IPS-11a (cell line): ENCODE measurements around the gene CNRIP1.
"Not testable (repeated sequence)": the region's sequence is repeated elsewhere in the genome, so short reads cannot be mapped to it uniquely, and the experiment has no call there.

Experiments
- H3K4me3 ChIP-seq: one replicate; pipeline ENCODE4 v1.5.1; 2013; ENCODE audit warnings: low read depth, low read length, control low read depth

CNRIP1 gene

GRCh38 chr2:68341062-68341329, 21.2 kb upstream of the CNRIP1 start:
- H3K4me3 ChIP-seq, result no peak overlapping the region

GRCh38 chr2:68340226-68341061, 20.7 kb upstream of the CNRIP1 start:
- H3K4me3 ChIP-seq, result no peak overlapping the region

GRCh38 chr2:68336192-68336591, 16.4 kb upstream of the CNRIP1 start:
- H3K4me3 ChIP-seq, result no peak overlapping the region

GRCh38 chr2:68333931-68334330, 14.2 kb upstream of the CNRIP1 start:
- H3K4me3 ChIP-seq, result no peak overlapping the region

GRCh38 chr2:68333009-68333408, 13.3 kb upstream of the CNRIP1 start:
- H3K4me3 ChIP-seq, result no peak overlapping the region

GRCh38 chr2:68330691-68331090, 10.9 kb upstream of the CNRIP1 start:
- no peak overlapping the region for H3K4me3 ChIP-seq

- no peak overlapping the region for H3K4me3 ChIP-seq
Observed at GRCh38 chr2:68328901-68329300, 9.2 kb upstream of the CNRIP1 start.

GRCh38 chr2:68325056-68325455, 5.3 kb upstream of the CNRIP1 start:
- no peak overlapping the region for H3K4me3 ChIP-seq

- H3K4me3 ChIP-seq, result peak overlapping the region; percentile 61
Observed at GRCh38 chr2:68320118-68320641, 431 bp upstream of the CNRIP1 start.

GRCh38 chr2:68318914-68319397, 793 bp downstream of the CNRIP1 start:
- H3K4me3 ChIP-seq, result peak overlapping the region; percentile 61

GRCh38 chr2:68317971-68318913, 1.5 kb downstream of the CNRIP1 start:
- H3K4me3 ChIP-seq, result peak overlapping the region; percentile 61

GRCh38 chr2:68316111-68316510, 3.6 kb downstream of the CNRIP1 start:
- no peak overlapping the region for H3K4me3 ChIP-seq

GRCh38 chr2:68311033-68311432, 8.7 kb downstream of the CNRIP1 start:
- H3K4me3 ChIP-seq, result no peak overlapping the region

- no peak overlapping the region for H3K4me3 ChIP-seq
Observed at GRCh38 chr2:68309426-68309825, 10.3 kb downstream of the CNRIP1 start.

GRCh38 chr2:68303902-68304272, 15.9 kb downstream of the CNRIP1 start:
- H3K4me3 ChIP-seq, result not testable (repeated sequence)

GRCh38 chr2:68303033-68303901, 16.5 kb downstream of the CNRIP1 start:
- no peak overlapping the region for H3K4me3 ChIP-seq

GRCh38 chr2:68302281-68302875, 17.4 kb downstream of the CNRIP1 start:
- H3K4me3 ChIP-seq, result no peak overlapping the region

GRCh38 chr2:68295516-68295915, 24.2 kb downstream of the CNRIP1 start:
- H3K4me3 ChIP-seq, result no peak overlapping the region

GRCh38 chr2:68294913-68295312, 24.8 kb downstream of the CNRIP1 start:
- no peak overlapping the region for H3K4me3 ChIP-seq

GRCh38 chr2:68294187-68294586, 25.6 kb downstream of the CNRIP1 start:
- no peak overlapping the region for H3K4me3 ChIP-seq
